MM.1S (cell line): ENCODE measurements around the gene FFAR2.

Experiments used
- DNase-seq: peaks from one replicate; pipeline ENCODE4 v3.0.0-alpha.2; 2015
- H2AFZ ChIP-seq: fragments of 300-600 bp; sonication (generic); 2 replicates; pipeline ENCODE4 v1.6.0; 2016; ENCODE audit warnings: antibody characterized with exemption, low read length
- H3F3A ChIP-seq: fragments of 300-600 bp; sonication (generic); 2 replicates; pipeline ENCODE4 v1.6.1; 2016; ENCODE audit warnings: mild to moderate bottlenecking, antibody characterized with exemption, low read length, moderate library complexity, mixed read lengths; ENCODE audit not compliant: insufficient read depth
- H3K27ac ChIP-seq: fragments of 300-600 bp; sonication (generic); 2 replicates; pipeline ENCODE4 v1.5.1; 2016; ENCODE audit warnings: mild to moderate bottlenecking, low read length
- H3K27me3 ChIP-seq: fragments of 300-600 bp; sonication (generic); replicated peaks from 2 replicates; pipeline ENCODE4 v1.6.0; 2016; ENCODE audit warnings: low read length; ENCODE audit not compliant: insufficient read depth
- H3K36me3 ChIP-seq: fragments of 300-600 bp; sonication (generic); replicated peaks from 2 replicates; pipeline ENCODE4 v1.6.1; 2016; ENCODE audit warnings: mild to moderate bottlenecking, low read length, mixed read lengths; ENCODE audit not compliant: insufficient read depth
- H3K4me1 ChIP-seq: fragments of 300-600 bp; sonication (generic); 2 replicates; pipeline ENCODE4 v1.6.1; 2016; ENCODE audit warnings: low read length, mixed read lengths
- H3K4me2 ChIP-seq: fragments of 300-600 bp; sonication (generic); 2 replicates; pipeline ENCODE4 v1.6.0; 2016; ENCODE audit warnings: low read depth, low read length
- H3K4me3 ChIP-seq: fragments of 300-600 bp; sonication (generic); 2 replicates; pipeline ENCODE4 v1.5.1; 2016; ENCODE audit warnings: low read length, mixed read lengths
- H3K79me2 ChIP-seq: fragments of 300-600 bp; sonication (generic); 2 replicates; pipeline ENCODE4 v1.6.1; 2016; ENCODE audit warnings: mixed run types, low read length, mixed read lengths
- H3K9ac ChIP-seq: fragments of 300-600 bp; sonication (generic); 2 replicates; pipeline ENCODE4 v1.6.1; 2016; ENCODE audit warnings: low read length, mixed read lengths
- H3K9me2 ChIP-seq: fragments of 300-600 bp; sonication (generic); replicated peaks from 2 replicates; pipeline ENCODE4 v1.6.1; 2016; ENCODE audit warnings: mild to moderate bottlenecking, low read length, mixed read lengths; ENCODE audit not compliant: insufficient read depth
- H3K9me3 ChIP-seq: fragments of 300-600 bp; sonication (generic); replicated peaks from 2 replicates; pipeline ENCODE4 v1.6.1; 2016; ENCODE audit warnings: mild to moderate bottlenecking, low read length, mixed read lengths; ENCODE audit not compliant: insufficient read depth
- H4K20me1 ChIP-seq: fragments of 300-600 bp; sonication (generic); 2 replicates; pipeline ENCODE4 v1.6.1; 2016; ENCODE audit warnings: mild to moderate bottlenecking, low read length, moderate library complexity, mixed read lengths; ENCODE audit not compliant: insufficient read depth
- EZH2 ChIP-seq: fragments of 300-600 bp; sonication (generic); optimal IDR thresholded peaks from 2 replicates; pipeline ENCODE3; 2017; ENCODE audit warnings: low read depth, mild to moderate bottlenecking, antibody characterized with exemption, low read length, mixed read lengths
- EZH2phosphoT487 ChIP-seq: fragments of 300-600 bp; sonication (generic); IDR thresholded peaks from 2 replicates; pipeline ENCODE4 v1.6.1; 2018; ENCODE audit warnings: antibody characterized with exemption, low read length
- TF ChIP-seq, protein P1 (sequence below): fragments of 300-600 bp; sonication (generic); IDR thresholded peaks from 2 replicates; pipeline ENCODE4 v1.5.1; 2016; ENCODE audit warnings: antibody characterized with exemption, low read length, mixed read lengths

Gene FFAR2

DNA sequence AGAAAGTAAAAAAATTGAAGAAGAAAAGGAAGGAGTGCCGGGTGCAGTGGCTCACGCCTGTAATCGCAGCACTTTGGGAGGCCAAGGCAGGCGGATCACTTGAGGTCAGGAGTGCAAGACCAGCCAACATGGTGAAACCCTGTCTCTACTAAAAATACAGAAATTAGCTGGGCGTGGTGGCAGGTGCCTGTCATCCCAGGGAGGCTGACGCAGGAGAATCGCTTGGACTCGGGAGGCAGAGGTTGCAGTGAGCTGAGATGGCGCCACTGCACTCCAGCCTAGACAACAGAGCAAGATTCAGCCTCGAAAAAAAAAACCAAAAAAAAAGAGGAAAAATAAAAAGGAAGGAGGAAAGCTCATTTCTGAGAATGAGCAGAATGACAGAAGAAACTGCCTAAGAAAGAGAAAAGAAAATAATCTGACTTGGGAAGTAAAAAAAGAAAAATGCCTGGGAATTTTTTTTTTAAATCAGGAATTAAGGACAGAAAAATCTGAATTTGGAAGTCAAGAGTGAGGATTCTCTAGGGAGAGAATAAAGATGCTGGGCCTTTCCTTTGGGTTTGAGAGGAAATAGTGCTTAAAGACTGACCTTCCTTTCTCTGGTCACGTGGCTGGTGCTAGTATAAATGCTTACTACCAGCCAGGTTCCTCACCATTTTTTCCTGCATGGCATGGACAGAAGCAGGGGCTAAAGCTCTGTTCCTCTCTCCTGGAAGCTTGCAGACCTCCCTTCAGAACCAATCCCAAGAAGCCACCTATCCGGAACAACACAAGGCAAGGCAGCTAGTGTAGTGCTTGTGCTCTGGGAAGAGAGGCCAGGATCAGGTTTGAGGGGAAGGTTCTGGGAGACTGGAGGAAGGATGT lies at the start of gene FFAR2:
FFAR2 (plus strand) TSS at position 652 of the 864 bp plus-strand sequence. CDS start 1,458 bp downstream, outside the sequence.
- no peak for DNase-seq
- no peaks in the 10 kb centered on the region for H3K9me2 ChIP-seq
- no peaks in the 10 kb centered on the region for H4K20me1 ChIP-seq
- no peak within 1 kb of the TSS for H3K4me2 ChIP-seq
- peaks cover 54% of the 10 kb centered on the region for H3K27me3 ChIP-seq
- no peak within 1 kb of the TSS for H3K4me3 ChIP-seq
- no peaks in the 10 kb centered on the region for H3K9me3 ChIP-seq
- H2AFZ ChIP-seq = no peak within 1 kb of the TSS
- no peak within 1 kb of the TSS for H3K9ac ChIP-seq
- no peaks in the 10 kb centered on the region for H3K79me2 ChIP-seq
- H3F3A ChIP-seq = peaks cover 10% of the 10 kb centered on the region
- no peak within 1 kb of the TSS for H3K27ac ChIP-seq
- TF ChIP-seq, protein P1, sequence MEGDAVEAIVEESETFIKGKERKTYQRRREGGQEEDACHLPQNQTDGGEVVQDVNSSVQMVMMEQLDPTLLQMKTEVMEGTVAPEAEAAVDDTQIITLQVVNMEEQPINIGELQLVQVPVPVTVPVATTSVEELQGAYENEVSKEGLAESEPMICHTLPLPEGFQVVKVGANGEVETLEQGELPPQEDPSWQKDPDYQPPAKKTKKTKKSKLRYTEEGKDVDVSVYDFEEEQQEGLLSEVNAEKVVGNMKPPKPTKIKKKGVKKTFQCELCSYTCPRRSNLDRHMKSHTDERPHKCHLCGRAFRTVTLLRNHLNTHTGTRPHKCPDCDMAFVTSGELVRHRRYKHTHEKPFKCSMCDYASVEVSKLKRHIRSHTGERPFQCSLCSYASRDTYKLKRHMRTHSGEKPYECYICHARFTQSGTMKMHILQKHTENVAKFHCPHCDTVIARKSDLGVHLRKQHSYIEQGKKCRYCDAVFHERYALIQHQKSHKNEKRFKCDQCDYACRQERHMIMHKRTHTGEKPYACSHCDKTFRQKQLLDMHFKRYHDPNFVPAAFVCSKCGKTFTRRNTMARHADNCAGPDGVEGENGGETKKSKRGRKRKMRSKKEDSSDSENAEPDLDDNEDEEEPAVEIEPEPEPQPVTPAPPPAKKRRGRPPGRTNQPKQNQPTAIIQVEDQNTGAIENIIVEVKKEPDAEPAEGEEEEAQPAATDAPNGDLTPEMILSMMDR = no peak
- TF ChIP-seq EZH2phosphoT487 (no peak), EZH2 (no peak)
- H3K4me1 ChIP-seq = peaks cover 27% of the 10 kb centered on the region
- H3K36me3 ChIP-seq = no peaks in the 10 kb centered on the region

GRCh38 chr19:35398570-35398969 lies 49.5 kb upstream of the FFAR2 start:
- Histone ChIP-seq H3K9me2 (no peaks in the 10 kb centered on the region), H3K4me1 (no peaks in the 10 kb centered on the region), H3K9ac (no peak overlapping the region), H3K79me2 (no peaks in the 10 kb centered on the region), H3K27me3 (peaks cover 16% of the 10 kb centered on the region; the same call in 1 of the 2 replicates), H3K36me3 (no peaks in the 10 kb centered on the region), H3K4me2 (no peak overlapping the region), H3K27ac (no peak overlapping the region), H3F3A (no peaks in the 10 kb centered on the region), H3K4me3 (no peak overlapping the region), H4K20me1 (no peaks in the 10 kb centered on the region), H3K9me3 (no peaks in the 10 kb centered on the region), H2AFZ (no peak overlapping the region)
- TF ChIP-seq, protein P1 = no peak
- TF ChIP-seq EZH2phosphoT487 = no peak
- no peak for TF ChIP-seq EZH2
- no peak for DNase-seq

GRCh38 chr19:35399231-35399630 lies 48.8 kb upstream of the FFAR2 start:
- DNase-seq = no peak
- H3K9ac ChIP-seq = no peak overlapping the region
- no peaks in the 10 kb centered on the region for H4K20me1 ChIP-seq
- TF ChIP-seq, protein P1 = no peak
- TF ChIP-seq EZH2phosphoT487 (no peak), EZH2 (no peak)
- H2AFZ ChIP-seq = no peak overlapping the region
- H3F3A ChIP-seq = no peaks in the 10 kb centered on the region
- no peaks in the 10 kb centered on the region for H3K79me2 ChIP-seq
- no peak overlapping the region for H3K4me3 ChIP-seq
- no peaks in the 10 kb centered on the region for H3K36me3 ChIP-seq
- H3K4me2 ChIP-seq = no peak overlapping the region
- no peaks in the 10 kb centered on the region for H3K9me3 ChIP-seq
- H3K27ac ChIP-seq = no peak overlapping the region
- H3K9me2 ChIP-seq = no peaks in the 10 kb centered on the region
- no peaks in the 10 kb centered on the region for H3K4me1 ChIP-seq
- peaks cover 15% of the 10 kb centered on the region; the same call in 1 of the 2 replicates for H3K27me3 ChIP-seq
